ENCODE measurements around the gene TCAP. TPM values are rescaled to one million over a fixed set of nuclear protein-coding genes. Genes with fewer than 3 reads are reported as not detected.

TCAP gene
- polyA plus RNA-seq, 1 donor from 2014 or later: 3.7 TPM

DNA sequence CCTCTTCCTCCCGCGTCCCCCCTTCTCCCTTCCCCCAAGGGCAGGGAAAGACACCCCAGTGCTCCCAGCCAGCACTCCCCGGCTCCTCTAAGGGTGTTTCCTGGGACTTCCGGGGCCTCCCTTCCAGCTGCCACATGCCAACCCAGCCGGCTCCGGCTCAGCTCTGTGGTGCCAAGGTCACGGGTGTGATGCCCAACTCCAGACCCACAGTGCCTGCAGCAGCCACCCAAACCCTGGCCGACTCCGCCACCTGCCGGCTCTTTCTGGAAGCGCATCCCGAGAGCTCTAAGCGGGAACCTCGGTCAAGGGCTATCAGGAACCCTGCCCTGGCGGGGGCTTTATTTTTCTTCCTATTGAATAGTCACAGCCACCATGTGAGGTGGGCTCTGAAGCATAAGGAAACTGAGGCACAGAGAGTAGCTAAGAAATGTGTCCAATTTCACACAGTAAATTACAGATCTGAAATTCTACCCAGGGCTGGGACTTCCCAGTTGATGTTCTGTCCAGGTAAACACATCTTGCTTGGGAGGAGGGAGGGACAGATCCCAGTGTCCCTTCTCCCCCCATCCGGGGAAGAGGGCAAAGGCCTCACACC is 41.7 kb upstream of the TCAP start:
- Histone ChIP-seq H3K9ac (ENCODE audit: low read length) (no peak overlapping the region), H2AFZ (ENCODE audit: low read depth, low read length) (no peak overlapping the region), H3K27ac (ENCODE audit: low read length) (no peak overlapping the region), H3K27me3 (ENCODE audit: insufficient read depth, low read depth, low read length) (peaks cover 57% of the 10 kb centered on the region), H3K36me3 (ENCODE audit: insufficient read depth, low read length) (no peaks in the 10 kb centered on the region), H3K4me2 (ENCODE audit: low read length) (no peak overlapping the region), H3K79me2 (replicated peaks; ENCODE audit: insufficient read depth, low read length) (no peaks in the 10 kb centered on the region), H3F3A (ENCODE audit: insufficient read depth, low read length, poor library complexity, severe bottlenecking) (no peaks in the 10 kb centered on the region), H3K9me2 (ENCODE audit: insufficient read depth, low read length) (no peaks in the 10 kb centered on the region), H4K20me1 (ENCODE audit: insufficient read depth) (no peaks in the 10 kb centered on the region), H3K9me3 (ENCODE audit: low read length) (no peaks in the 10 kb centered on the region), H3K4me3 (ENCODE audit: low read length) (no peak overlapping the region)
- no peak for TF ChIP-seq TAF1 (IDR thresholded peaks at IDR 0.05; ENCODE audit: low read depth)
- TF ChIP-seq POLR2AphosphoS5 (IDR thresholded peaks at IDR 0.05): no peak
- TF ChIP-seq SMC3 (conservative IDR thresholded peaks at IDR 0.05; ENCODE audit: poor library complexity): peak; percentile 77
- no peak for TF ChIP-seq MXI1 (conservative IDR thresholded peaks at IDR 0.05; ENCODE audit: poor library complexity, severe bottlenecking)
- TF ChIP-seq, protein P1, sequence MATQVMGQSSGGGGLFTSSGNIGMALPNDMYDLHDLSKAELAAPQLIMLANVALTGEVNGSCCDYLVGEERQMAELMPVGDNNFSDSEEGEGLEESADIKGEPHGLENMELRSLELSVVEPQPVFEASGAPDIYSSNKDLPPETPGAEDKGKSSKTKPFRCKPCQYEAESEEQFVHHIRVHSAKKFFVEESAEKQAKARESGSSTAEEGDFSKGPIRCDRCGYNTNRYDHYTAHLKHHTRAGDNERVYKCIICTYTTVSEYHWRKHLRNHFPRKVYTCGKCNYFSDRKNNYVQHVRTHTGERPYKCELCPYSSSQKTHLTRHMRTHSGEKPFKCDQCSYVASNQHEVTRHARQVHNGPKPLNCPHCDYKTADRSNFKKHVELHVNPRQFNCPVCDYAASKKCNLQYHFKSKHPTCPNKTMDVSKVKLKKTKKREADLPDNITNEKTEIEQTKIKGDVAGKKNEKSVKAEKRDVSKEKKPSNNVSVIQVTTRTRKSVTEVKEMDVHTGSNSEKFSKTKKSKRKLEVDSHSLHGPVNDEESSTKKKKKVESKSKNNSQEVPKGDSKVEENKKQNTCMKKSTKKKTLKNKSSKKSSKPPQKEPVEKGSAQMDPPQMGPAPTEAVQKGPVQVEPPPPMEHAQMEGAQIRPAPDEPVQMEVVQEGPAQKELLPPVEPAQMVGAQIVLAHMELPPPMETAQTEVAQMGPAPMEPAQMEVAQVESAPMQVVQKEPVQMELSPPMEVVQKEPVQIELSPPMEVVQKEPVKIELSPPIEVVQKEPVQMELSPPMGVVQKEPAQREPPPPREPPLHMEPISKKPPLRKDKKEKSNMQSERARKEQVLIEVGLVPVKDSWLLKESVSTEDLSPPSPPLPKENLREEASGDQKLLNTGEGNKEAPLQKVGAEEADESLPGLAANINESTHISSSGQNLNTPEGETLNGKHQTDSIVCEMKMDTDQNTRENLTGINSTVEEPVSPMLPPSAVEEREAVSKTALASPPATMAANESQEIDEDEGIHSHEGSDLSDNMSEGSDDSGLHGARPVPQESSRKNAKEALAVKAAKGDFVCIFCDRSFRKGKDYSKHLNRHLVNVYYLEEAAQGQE (IDR thresholded peaks at IDR 0.05; ENCODE audit: borderline replicate concordance): no peak
- no peak for TF ChIP-seq EZH2 (IDR thresholded peaks at IDR 0.05; ENCODE audit: borderline replicate concordance, insufficient read depth, low read length, poor library complexity, severe bottlenecking)
- TF ChIP-seq, protein P2, sequence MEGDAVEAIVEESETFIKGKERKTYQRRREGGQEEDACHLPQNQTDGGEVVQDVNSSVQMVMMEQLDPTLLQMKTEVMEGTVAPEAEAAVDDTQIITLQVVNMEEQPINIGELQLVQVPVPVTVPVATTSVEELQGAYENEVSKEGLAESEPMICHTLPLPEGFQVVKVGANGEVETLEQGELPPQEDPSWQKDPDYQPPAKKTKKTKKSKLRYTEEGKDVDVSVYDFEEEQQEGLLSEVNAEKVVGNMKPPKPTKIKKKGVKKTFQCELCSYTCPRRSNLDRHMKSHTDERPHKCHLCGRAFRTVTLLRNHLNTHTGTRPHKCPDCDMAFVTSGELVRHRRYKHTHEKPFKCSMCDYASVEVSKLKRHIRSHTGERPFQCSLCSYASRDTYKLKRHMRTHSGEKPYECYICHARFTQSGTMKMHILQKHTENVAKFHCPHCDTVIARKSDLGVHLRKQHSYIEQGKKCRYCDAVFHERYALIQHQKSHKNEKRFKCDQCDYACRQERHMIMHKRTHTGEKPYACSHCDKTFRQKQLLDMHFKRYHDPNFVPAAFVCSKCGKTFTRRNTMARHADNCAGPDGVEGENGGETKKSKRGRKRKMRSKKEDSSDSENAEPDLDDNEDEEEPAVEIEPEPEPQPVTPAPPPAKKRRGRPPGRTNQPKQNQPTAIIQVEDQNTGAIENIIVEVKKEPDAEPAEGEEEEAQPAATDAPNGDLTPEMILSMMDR (IDR thresholded peaks at IDR 0.05; ENCODE audit: poor library complexity, severe bottlenecking): peak; percentile 88
- no peak for TF ChIP-seq EP300 (conservative IDR thresholded peaks at IDR 0.05; ENCODE audit: poor library complexity, severe bottlenecking)
- TF ChIP-seq RAD21 (conservative IDR thresholded peaks at IDR 0.05): peak; percentile 80

DNA sequence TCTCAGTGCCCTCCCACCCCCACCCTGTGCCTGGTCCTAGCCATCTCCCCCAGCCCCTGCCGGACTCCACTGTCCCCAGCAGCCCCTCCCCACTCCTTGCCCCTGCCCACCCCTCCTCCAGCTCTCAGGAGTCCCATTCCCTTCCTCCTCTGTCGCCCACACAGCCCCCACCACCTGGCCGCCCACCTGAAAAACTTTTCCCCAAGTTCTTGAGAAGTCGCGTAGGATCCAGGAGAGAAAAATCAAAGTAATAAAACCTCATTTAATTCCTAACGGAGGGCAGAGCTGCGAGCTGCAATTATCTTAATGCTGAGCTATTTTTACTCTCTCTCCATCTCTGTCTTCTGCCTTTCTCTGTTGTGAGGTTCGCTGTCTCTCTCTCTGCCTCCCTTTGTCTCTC is 40.8 kb upstream of the TCAP start:
- Histone ChIP-seq H3K9ac (ENCODE audit: low read length) (no peak overlapping the region), H3K27ac (ENCODE audit: low read length) (no peak overlapping the region), H3K9me2 (ENCODE audit: insufficient read depth, low read length) (no peaks in the 10 kb centered on the region), H3K4me2 (ENCODE audit: low read length) (no peak overlapping the region), H3K27me3 (ENCODE audit: insufficient read depth, low read depth, low read length) (peaks cover 56% of the 10 kb centered on the region), H3F3A (ENCODE audit: insufficient read depth, low read length, poor library complexity, severe bottlenecking) (no peaks in the 10 kb centered on the region), H4K20me1 (ENCODE audit: insufficient read depth) (no peaks in the 10 kb centered on the region), H3K9me3 (ENCODE audit: low read length) (no peaks in the 10 kb centered on the region), H3K79me2 (replicated peaks; ENCODE audit: insufficient read depth, low read length) (no peaks in the 10 kb centered on the region), H2AFZ (ENCODE audit: low read depth, low read length) (no peak overlapping the region), H3K36me3 (ENCODE audit: insufficient read depth, low read length) (no peaks in the 10 kb centered on the region), H3K4me3 (ENCODE audit: low read length) (no peak overlapping the region)
- TF ChIP-seq SMC3 (conservative IDR thresholded peaks at IDR 0.05; ENCODE audit: poor library complexity) (no peak), EZH2 (IDR thresholded peaks at IDR 0.05; ENCODE audit: borderline replicate concordance, insufficient read depth, low read length, poor library complexity, severe bottlenecking) (no peak), POLR2AphosphoS5 (IDR thresholded peaks at IDR 0.05) (no peak), RAD21 (conservative IDR thresholded peaks at IDR 0.05) (no peak), MXI1 (conservative IDR thresholded peaks at IDR 0.05; ENCODE audit: poor library complexity, severe bottlenecking) (no peak), EP300 (conservative IDR thresholded peaks at IDR 0.05; ENCODE audit: poor library complexity, severe bottlenecking) (no peak), TAF1 (IDR thresholded peaks at IDR 0.05; ENCODE audit: low read depth) (no peak)
- TF ChIP-seq, protein P1 (IDR thresholded peaks at IDR 0.05; ENCODE audit: borderline replicate concordance): no peak
- TF ChIP-seq, protein P2 (IDR thresholded peaks at IDR 0.05; ENCODE audit: poor library complexity, severe bottlenecking): no peak

Data from neural cell (in vitro differentiated cells).